ENCODE measurements around the gene DHTKD1.
A peak's percentile ranks its signal among the peaks of the same experiment; 100 is the strongest.

DHTKD1 gene

DNA sequence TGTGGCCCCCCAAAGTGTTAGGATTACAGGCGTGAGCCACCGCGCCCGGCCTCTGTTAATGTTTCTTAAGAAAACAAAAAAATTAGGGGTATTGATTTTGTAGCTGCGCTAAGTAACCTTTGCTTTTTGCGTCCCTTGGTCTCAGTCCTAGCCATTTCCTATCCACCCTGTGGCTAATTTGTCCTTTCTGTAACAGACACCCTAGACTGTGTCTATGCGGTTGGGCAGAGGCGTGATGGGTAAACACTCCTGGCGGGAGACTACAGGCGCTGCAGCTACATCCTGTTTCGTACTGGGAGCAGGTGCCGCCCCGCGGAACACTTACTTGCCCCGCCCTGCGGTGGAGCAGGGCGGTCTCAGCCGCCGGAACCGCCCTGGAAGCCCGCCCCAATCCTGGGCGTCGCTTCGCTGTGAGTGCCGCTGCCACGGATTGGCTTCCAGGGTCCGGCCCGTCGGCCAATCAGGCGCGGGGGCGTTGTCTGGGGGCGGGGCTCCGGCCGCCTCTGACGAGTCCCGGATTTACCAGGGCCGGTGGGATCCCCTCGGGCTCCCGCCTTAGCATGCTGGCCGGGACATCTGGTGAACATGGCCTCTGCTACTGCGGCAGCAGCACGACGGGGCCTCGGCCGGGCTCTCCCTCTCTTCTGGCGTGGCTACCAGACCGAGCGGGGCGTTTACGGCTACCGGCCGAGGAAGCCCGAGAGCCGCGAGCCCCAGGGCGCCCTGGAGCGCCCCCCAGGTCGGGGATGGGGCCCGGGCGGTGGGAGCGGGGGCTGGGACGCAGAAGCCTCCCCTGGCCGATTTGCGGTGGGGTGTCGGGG, at the start of gene DHTKD1:
DHTKD1 (plus strand) TSS at position 506 of the 821 bp plus-strand sequence; CDS start at position 586, 80 bp downstream.
- peak; percentile 97 to 98 for DNase-seq

DNA sequence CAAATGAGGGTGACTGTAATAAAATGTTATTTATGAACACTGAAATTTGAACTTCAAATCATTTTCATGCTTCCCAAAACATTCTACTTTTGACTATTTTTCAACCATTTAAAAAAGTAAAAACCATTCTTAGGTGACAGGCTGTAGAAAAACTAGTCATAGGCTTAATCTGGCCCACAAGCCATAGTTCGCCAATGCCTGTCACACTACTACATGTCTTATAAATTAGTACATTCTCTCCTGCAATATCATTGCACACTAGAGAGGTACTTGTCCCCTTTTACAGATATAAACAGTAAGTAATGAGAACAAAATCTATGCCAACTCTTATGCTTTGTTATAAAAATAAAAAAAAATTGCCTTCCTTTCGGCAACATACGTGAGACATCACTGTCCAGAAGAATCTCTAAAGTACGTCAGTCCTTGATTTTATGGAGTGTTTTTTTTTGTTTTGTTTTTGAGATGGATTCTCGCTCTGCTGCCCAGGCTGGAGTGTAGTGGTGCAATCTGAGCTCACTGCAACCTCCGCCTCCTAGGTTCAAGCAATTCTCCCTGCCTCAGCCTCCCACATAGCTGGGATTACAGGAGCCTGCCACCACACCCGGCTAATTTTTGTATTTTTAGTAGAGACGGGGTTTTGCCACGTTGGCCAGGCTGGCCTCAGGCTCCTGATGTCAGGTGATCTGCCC, 49.3 kb upstream of the DHTKD1 start:
- no peak for DNase-seq

GRCh38 chr10:12020574-12020973, 48.2 kb upstream of the DHTKD1 start:
- no peak for DNase-seq

DNA sequence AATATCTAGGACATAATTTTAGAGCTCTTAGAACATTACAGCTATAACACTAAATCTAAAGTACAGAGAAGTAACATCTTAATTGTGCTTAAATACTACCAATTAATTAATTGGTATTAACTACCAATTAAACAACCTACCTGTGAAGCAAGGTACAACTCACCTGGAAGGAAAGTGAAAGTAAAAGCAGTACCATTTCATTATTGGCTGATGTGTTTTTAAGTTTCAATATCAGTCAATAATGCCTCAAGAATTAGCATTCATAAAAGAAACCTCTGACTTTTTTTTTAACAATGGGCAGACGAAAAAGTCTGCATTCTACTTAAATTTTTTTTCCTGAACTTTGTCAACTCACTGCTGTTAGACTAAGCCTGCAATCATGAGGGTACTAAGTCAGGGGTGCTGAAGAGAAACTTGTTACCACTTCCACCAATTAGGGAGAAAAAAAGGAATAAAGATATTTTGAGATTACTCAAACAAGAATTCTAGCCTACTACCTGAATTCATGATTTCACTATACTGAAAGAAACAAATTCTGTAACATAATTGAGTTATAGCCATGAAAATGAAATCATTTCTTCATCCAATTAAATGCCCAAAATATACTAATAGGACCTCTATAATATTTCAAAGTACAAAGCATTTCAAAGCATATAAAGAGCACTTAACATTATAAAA, 46.0 kb upstream of the DHTKD1 start:
- DNase-seq, result peak in 1 of 2 donors; percentile 45

DNA sequence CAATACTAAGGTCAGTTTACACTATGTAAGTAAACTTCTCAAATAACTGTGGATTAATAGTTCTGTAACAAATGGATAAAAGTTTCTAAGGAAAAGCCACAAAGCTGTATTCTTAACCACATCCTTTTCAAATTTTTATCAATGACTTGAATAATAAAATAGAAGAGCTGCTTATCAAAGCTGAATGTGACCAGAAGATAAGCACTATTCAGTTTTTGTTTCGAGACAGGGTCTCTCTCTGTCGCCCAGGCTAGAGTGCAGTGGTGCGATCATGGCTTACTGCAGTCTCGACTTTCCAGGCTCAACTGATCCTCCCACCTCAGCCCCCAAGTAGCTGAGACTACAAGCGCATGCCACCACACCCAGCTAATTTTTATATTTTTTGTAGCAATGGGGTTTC, 43.2 kb upstream of the DHTKD1 start:
- no peak for DNase-seq

DNA sequence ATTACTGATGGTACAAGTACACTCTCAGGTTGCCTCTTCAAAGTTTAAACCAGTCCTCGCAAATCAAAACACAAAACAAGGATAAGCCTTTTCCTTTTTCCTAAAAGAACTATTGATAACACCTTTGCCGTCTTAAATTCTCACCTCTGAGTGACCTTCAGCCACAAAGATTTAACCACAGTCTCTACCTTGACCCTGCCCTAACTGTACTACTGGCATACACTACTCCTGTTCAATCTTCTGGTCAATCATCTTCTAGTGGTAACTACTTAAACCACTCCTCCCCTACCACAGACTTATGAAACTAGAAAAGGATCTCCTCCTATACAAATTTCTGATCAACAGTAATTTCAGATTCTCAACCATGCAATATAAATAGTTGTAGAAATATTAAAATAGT, 41.2 kb upstream of the DHTKD1 start:
- no peak for DNase-seq

GRCh38 chr10:12031404-12031803, 37.4 kb upstream of the DHTKD1 start:
- DNase-seq, result no peak

- no peak for DNase-seq
Observed at GRCh38 chr10:12036073-12036655, 32.6 kb upstream of the DHTKD1 start.

DNA sequence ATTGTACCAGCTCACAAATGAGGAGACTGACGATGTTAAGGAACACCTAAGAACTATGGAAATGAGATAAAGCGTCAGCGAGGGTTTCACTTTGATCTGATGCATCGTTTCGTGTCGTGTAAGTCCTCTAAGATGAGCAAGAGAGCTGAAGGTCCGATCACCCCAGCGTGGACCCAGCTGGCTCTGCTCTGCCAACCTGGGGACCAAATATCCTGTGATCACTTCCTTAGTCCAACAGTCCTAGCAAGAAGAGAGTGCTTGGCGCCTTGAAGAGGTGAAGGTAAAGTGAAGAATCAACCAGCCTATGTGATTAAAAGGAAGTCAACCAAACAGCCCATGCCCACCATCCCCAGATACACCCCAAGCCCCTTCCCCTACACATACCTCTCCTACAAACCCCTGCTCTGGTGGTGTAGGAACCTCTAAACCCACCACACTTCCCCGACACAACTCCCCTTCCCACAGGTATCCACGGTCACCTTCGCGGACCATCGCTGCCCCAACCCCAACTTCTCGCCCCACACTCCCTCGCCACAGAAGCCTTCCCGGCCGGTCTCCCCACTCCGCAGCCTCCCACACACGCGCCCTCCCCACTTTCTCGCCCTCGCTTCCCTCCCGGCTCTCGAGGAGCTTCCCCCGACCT, 26.9 kb upstream of the DHTKD1 start:
- DNase-seq, result peak; percentile 16 to 30

DNA sequence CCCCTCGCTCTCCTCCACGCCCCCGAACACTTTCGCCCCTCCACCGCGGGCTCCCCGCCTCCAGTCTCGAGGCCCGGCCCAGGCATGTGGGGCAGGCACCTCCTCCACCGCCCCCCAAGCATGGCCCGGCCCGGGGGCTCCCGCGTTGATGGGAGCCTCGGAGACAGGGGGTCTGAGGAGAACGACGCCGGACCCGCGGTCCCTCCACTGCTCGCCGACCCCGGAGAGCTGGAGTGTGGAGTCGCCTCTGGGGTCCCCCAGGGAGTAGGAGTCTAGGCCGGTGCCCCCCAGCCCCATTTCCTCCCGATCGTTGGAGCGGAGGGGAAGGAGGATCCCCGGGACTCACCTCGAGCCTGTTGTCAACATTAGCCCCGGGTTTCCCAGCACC, 26.4 kb upstream of the DHTKD1 start:
- peak; percentile 27 to 54 for DNase-seq

DNA sequence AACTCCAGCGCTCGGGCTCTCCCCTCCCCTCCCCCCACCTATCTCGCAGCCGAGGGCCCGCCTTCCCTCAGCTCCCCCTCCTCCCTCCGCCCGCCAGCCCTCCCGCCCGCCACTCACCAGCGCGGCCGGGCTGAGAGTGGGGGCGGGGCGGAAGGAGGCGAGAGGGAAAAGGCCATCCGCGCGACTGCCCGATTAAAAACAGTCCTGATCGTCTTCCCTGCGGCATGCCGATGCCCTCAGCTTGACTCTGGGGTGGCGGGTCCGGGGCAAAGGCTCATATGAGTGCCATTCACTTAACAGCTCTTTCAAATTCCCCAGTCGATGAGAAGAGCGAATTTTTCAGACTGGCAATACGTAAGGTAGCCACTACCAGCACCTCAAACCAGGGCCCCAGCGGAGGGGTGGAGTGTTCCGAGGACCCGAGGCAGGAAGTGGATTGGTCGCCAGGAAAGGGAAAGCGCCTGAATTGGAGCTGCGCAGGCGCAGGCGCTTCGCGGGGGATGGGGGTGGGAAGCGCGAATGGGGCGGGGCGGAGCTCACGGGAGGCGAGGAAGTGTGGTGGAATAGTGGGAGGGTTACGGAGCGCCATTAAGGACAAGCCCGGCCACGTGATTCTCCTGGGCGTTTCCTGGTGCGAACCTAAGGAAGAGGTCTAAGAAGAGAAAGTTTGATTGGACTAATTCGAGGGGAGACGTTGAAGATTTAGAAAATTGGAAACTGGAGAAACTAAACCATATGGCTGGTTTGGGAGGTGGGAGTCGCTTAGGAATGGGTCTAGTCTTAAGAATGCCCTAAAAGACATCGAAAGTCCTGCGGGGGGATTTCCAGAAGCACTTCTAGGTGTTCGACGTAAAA, 25.7 kb upstream of the DHTKD1 start, which contains the start of gene UPF2:
UPF2 (minus strand) TSS at position 13 of the 855 bp plus-strand sequence. CDS start 7,386 bp downstream, outside the sequence.
- peak; percentile 98 for DNase-seq

- DNase-seq, result no peak
Observed at GRCh38 chr10:12045596-12045995, 23.2 kb upstream of the DHTKD1 start.

- no peak for DNase-seq
Observed at GRCh38 chr10:12048547-12048946, 20.2 kb upstream of the DHTKD1 start.

- no peak for DNase-seq
Observed at GRCh38 chr10:12050528-12050927, 18.2 kb upstream of the DHTKD1 start.

DNA sequence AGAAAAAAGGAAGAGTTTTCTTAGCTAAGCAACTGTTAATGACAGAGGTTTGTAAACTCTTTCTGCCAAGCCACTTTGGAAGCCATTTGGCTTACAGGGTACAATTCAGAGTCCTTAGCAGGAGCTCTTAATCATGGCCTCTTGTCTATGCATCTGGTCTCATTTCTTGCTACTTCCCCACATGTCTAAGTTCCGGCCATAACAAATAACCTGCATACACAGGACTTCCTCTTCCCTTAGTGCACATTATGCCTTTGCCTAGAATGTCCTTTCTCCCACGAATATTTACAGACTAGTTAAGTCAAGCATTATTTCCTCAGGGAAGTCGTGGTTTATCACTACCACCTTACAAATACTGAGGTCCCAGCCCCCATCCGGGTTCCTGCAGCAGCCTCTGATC, 17.5 kb upstream of the DHTKD1 start:
- DNase-seq, result no peak

- no peak for DNase-seq
Observed at GRCh38 chr10:12055732-12056131, 13.0 kb upstream of the DHTKD1 start.

DNA sequence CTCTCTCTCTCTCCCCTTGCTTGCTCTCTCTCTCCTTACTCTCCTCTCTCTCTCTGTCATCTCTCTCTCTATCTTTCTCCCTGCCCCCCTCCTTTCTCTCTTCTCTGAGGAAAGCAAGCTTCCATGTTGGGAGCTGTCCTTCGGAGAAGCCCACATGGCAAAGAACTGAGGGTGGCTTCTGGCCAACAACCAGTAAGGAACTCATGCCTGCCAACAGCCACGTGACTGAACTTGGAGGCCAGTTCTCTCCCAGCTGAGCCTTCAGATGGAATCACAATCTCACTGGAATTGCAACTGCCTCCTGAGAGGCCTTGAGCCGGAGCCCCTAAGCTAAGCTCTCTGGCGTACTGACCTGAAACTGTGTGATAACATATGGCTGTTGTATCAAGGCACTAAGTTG, 12.0 kb upstream of the DHTKD1 start:
- no peak for DNase-seq

- no peak for DNase-seq
Observed at GRCh38 chr10:12061124-12061523, 7.6 kb upstream of the DHTKD1 start.

DNA sequence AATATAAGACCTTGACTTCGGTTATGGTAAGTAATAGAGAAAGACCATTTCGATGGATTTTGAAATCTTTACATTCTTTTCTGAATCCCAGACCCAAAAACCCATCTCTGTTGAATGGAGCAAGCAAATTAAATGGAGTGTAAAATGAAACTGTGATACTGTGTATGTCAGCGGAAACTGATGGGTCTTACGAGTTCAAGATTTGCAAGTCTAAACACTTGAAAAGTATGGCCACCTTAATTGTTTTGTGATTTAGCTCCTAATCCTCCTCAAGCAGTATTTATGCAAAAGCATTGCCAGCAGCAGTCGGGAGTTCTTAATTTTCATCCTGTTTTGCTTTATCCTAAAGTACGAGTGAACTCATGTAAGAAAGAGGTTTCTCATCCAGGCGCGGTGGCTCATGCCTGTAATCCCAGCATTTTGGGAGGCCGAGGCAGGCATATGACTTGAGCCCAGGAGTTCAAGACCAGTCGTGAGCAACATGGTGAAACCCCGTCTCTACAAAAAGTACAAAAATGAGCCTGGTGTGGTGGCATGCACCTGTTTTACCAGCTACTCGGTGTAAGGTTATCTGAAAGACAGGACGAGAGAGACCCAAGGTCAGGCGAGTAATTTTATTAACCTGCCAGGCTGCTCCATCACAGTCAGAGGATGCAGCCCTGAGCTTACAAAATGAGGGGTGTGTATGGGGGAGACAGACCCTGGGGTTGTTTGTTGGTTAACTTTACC, 5.8 kb upstream of the DHTKD1 start:
- DNase-seq, result no peak

DNA sequence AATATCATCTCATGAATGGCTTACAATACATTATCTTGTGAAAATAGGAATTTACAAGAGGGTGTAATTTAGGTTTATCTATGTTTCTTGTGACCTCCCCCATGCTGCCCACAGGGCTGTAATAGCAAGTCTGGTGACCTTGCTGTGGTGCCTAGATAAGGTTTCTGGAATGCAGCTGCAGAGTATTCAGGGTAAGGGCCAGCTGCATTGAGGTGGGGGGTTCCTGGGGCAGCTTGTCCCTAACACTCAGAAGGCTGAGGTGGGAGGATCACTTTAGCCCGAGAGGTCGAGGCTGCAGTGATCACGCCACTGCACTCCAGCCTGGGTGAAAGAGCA, 5.3 kb upstream of the DHTKD1 start:
- no peak for DNase-seq

- no peak for DNase-seq
Observed at GRCh38 chr10:12067336-12067735, 1.4 kb upstream of the DHTKD1 start.

Data from CD4-positive, alpha-beta T cell treated with Interferon alpha-2 for 1 hour (primary cell).